Regular cardiac myocyte (primary cell): Measurements from ENCODE around the gene YEATS2. TPM values are rescaled to one million over a fixed set of nuclear protein-coding genes. Genes with fewer than 3 reads are reported as not detected.

Source experiments
- total RNA-seq: library from RNA; depleted of rRNA; stranded (reverse); fragments of >200 nt; gene quantifications from 2 replicates; pipeline ENCODE4 v1.2.3, GENCODE V29; 2014

The YEATS2 gene
- total RNA-seq = 42.9 and 47.4 TPM in 2 replicates

GRCh38 chr3:183697610-183698317 lies at the start of gene YEATS2:
YEATS2 (plus strand) TSS chr3:183697797; CDS start chr3:183715163, 17,366 bp downstream.

GRCh38 chr3:183825456-183826161 lies 128.0 kb downstream of the YEATS2 start, which contains the start of gene MAP6D1:
MAP6D1 (minus strand) TSS chr3:183825577; CDS start chr3:183825547, 30 bp downstream.

Other genes starting within 250 kb of the YEATS2 start
- under 0.01 TPM in 2 replicates for gene KLHL6, start 142.1 kb upstream of the YEATS2 start, total RNA-seq
- gene KLHL24, start 62.2 kb upstream of the YEATS2 start, total RNA-seq = 26.5 and 109 TPM in 2 replicates
- 2.9 and 3.4 TPM in 2 replicates for gene MAP6D1, start 127.8 kb downstream of the YEATS2 start, total RNA-seq
- 38.9 and 43.7 TPM in 2 replicates for gene PARL, start 187.1 kb downstream of the YEATS2 start, total RNA-seq